ENCODE data around the gene XPNPEP3. TPM values are rescaled to one million over a fixed set of nuclear protein-coding genes. Genes with fewer than 3 reads are reported as not detected.
A peak's percentile ranks its signal among the peaks of the same experiment; 100 is the strongest.

XPNPEP3 gene
- 12.8 TPM for total RNA-seq

DNA sequence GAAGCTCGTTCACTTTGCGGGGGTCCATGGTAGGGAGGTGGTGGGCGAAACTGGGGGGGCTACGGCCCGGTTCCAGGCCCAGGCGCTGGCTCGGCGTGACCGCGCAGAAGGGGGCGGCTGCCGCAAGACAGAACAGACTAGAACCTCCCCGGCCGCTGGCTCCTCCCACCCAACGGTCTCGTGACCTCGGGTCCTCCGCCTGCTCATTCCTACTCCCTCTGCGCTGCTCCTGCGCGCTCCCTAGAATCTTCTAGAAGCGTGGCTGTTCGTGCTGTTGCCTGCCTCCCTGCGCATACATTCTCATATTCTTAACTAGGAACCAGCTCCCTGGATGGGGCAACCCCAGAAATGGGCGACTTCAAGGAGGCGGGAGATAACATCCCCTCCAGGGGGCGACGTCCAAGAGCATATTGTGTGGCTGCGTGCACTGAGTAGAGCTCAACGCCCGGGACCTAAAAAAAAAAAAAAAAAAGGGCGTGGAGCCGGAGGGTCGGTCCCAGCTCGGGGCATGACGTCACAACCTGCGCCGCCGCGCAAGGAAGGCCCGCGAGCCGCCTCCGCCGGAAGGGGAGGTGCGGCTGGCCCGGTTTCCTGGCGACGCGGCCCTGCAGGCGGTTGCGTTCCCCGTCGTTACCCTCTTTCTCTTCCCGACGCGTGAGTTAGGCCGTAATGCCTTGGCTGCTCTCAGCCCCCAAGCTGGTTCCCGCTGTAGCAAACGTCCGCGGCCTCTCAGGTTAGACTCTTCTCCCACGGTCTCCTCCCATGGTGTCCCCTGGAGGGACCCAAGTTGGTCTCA lies at the start of gene XPNPEP3, which contains the start of gene ST13:
Gene XPNPEP3 (plus strand): TSS at position 636 of the 796 bp plus-strand sequence. CDS start 34 bp downstream, at position 670.
Gene ST13 (minus strand): TSS at position 127 of the 796 bp plus-strand sequence. CDS start 99 bp downstream, at position 28.
- intact Hi-C loops (cut with DNase I), result no loop called here
- peaks cover 56% of the 10 kb centered on the region for H3K4me1 ChIP-seq

DNA sequence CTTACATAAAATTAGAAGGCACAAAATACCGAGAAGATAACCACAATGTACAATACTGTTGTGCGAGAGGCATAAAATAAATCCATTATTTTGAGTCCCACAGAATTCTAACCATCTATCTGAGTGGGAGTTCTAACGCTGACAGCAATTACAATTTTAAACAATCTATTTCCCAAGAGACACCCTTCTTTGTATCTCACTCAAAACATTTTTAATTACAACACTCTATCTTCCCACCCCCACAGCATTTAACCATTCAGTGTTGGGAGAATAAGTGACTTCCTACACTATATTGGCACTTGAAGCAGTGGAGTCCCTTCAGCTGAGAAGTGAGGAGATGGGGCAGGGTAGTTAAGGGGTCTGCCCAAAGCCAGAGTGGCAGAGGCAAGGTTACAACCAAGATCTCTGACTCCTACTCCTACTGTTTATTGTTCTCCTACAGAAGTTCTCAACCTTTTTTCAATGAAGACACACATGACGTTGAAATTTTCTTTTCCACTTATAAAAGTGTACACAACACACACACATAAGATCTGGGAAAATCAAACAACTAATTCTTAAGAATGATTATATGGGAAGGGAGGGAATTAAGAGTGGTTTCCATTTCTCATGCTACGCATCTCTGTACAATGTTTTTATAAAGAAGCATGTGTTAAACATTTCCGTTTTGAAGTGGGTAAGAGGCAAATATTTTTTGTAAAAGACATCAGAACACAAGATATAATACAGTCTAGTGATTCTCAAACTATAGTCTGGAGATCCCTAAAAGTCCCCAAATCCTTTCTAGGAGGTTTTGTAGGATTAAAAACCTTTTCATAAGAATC lies 48.7 kb upstream of the XPNPEP3 start:
- H3K36me3 ChIP-seq, result no peaks in the 10 kb centered on the region
- H3K4me3 ChIP-seq, result no peak overlapping the region
- H3K27ac ChIP-seq, result no peak overlapping the region
- no peaks in the 10 kb centered on the region for H3K27me3 ChIP-seq
- intact Hi-C loops (cut with DNase I), result no loop called here
- H3K9me3 ChIP-seq, result no peaks in the 10 kb centered on the region
- DNase-seq (ENCODE audit: extremely low spot score in 2 of 2), result no peak
- no peaks in the 10 kb centered on the region for H3K4me1 ChIP-seq
- TF ChIP-seq POLR2A (IDR thresholded peaks at IDR 0.05) (no peak), POLR2AphosphoS5 (IDR thresholded peaks at IDR 0.05; ENCODE audit: insufficient read depth in 1 of 2, low read depth in 1 of 2) (no peak)
- TF ChIP-seq, protein P1, sequence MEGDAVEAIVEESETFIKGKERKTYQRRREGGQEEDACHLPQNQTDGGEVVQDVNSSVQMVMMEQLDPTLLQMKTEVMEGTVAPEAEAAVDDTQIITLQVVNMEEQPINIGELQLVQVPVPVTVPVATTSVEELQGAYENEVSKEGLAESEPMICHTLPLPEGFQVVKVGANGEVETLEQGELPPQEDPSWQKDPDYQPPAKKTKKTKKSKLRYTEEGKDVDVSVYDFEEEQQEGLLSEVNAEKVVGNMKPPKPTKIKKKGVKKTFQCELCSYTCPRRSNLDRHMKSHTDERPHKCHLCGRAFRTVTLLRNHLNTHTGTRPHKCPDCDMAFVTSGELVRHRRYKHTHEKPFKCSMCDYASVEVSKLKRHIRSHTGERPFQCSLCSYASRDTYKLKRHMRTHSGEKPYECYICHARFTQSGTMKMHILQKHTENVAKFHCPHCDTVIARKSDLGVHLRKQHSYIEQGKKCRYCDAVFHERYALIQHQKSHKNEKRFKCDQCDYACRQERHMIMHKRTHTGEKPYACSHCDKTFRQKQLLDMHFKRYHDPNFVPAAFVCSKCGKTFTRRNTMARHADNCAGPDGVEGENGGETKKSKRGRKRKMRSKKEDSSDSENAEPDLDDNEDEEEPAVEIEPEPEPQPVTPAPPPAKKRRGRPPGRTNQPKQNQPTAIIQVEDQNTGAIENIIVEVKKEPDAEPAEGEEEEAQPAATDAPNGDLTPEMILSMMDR (IDR thresholded peaks at IDR 0.05), result no peak

More for the DNA sequence above, at the start of gene XPNPEP3, which contains the start of gene ST13:
- Histone ChIP-seq H3K9me3 (no peaks in the 10 kb centered on the region), H3K4me3 (peak within 1 kb of the TSS; percentile 84 to 87), H3K36me3 (peaks cover 0 to 3% of the 10 kb centered on the region in 2 donors), H3K27ac (peak within 1 kb of the TSS; percentile 100), H3K27me3 (no peaks in the 10 kb centered on the region)
- DNase-seq (ENCODE audit: extremely low spot score in 2 of 2), result peak; percentile 97 to 98
- TF ChIP-seq POLR2AphosphoS5 (IDR thresholded peaks at IDR 0.05; ENCODE audit: insufficient read depth in 1 of 2, low read depth in 1 of 2) (peak; percentile 96 to 98), POLR2A (IDR thresholded peaks at IDR 0.05) (peak in 1 of 2 donors; percentile 84)
- TF ChIP-seq, protein P1 (IDR thresholded peaks at IDR 0.05), result peak in 1 of 3 experiments; percentile 22

DNA sequence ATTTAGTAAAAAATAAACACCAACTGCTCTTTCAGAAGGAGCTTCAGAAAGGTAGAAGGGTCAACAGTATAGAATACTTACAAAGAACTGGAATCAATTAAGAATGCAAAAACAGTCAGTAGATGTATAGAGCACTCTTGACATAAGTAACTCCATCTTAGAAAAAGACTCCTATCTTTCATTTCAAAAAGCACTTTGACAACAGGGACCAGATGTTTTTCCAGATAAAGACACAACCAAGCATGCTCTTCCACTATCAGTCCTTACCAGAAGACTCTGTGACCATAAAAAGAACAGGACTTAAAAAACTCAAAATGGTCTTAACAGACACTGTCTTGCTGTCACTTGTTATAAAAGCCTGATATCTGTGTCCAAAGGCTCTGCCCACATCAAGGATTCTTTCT lies 43.0 kb upstream of the XPNPEP3 start:
- H3K27me3 ChIP-seq, result no peaks in the 10 kb centered on the region
- TF ChIP-seq, protein P1 (IDR thresholded peaks at IDR 0.05), result no peak
- TF ChIP-seq POLR2AphosphoS5 (IDR thresholded peaks at IDR 0.05; ENCODE audit: insufficient read depth in 1 of 2, low read depth in 1 of 2) (no peak), POLR2A (IDR thresholded peaks at IDR 0.05) (no peak)
- H3K4me1 ChIP-seq, result peaks cover 14% of the 10 kb centered on the region
- no peak for DNase-seq (ENCODE audit: extremely low spot score in 2 of 2)
- no peak overlapping the region for H3K27ac ChIP-seq
- H3K36me3 ChIP-seq, result peaks cover 0 to 3% of the 10 kb centered on the region in 2 donors
- H3K9me3 ChIP-seq, result no peaks in the 10 kb centered on the region
- intact Hi-C loops (cut with DNase I), result no loop called here
- no peak overlapping the region for H3K4me3 ChIP-seq

DNA sequence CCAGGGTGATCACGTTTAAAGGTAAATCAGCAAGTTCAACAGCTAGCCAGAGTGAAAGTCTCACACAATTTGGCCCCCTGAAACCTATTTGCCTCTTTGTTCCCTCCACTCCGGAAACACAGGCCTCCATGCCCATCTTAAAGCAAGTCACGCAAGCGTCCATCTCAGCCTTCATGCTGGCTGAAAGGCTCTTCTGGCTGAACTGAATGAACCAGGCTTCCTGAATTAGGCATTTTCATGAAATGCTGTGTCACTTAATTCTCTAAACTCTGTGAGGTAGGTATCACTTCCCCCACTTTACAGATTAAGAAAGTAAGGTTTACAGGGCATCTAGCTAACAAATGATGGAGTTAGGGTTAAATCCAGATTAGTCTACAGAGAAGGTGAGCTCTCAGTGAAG lies 39.2 kb upstream of the XPNPEP3 start:
- Histone ChIP-seq H3K4me3 (no peak overlapping the region), H3K36me3 (peaks cover 0 to 3% of the 10 kb centered on the region in 2 donors)
- intact Hi-C loops (cut with DNase I), result no loop called here

More for the DNA sequence above, 39.2 kb upstream of the XPNPEP3 start:
- Histone ChIP-seq H3K4me1 (peaks cover 23% of the 10 kb centered on the region), H3K9me3 (no peaks in the 10 kb centered on the region), H3K27me3 (no peaks in the 10 kb centered on the region), H3K27ac (no peak overlapping the region)
- TF ChIP-seq POLR2A (IDR thresholded peaks at IDR 0.05) (no peak), POLR2AphosphoS5 (IDR thresholded peaks at IDR 0.05; ENCODE audit: insufficient read depth in 1 of 2, low read depth in 1 of 2) (no peak)
- TF ChIP-seq, protein P1 (IDR thresholded peaks at IDR 0.05), result no peak
- DNase-seq (ENCODE audit: extremely low spot score in 2 of 2), result no peak

All from vagina (tissue), 2 donors.